ENCODE data around the gene OSCAR.
A peak's percentile ranks its signal among the peaks of the same experiment; 100 is the strongest.

The OSCAR gene, protein sequence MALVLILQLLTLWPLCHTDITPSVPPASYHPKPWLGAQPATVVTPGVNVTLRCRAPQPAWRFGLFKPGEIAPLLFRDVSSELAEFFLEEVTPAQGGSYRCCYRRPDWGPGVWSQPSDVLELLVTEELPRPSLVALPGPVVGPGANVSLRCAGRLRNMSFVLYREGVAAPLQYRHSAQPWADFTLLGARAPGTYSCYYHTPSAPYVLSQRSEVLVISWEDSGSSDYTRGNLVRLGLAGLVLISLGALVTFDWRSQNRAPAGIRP

DNA sequence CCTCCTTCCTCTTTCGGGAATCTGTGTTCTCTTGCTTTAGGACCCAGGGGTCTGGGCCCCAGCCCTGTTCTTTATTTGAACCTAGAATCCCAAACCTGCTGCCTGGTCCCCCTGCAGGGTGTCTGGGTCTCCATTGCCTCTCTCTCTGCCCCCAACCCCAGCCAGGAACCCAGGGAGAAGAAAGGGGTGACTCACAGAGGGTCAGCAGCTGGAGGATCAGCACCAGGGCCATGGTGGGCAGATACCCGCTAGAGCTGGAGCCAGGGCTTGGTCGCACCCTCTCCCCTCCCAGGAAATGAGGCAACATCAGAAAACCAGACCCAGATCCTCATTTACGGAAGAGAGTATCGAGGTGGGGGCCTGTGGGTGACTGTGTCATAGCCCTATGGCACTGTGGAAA is at the start of gene OSCAR:
TSS of gene OSCAR (minus strand) at position 243 of the 400 bp plus-strand sequence. CDS start at position 232, 11 bp downstream.
- Mint-ChIP-seq H3K27me3 (ENCODE audit: low read depth) (peaks cover 35% of the 10 kb centered on the region), H3K36me3 (ENCODE audit: low read depth) (peaks cover 3% of the 10 kb centered on the region), H3K9me3 (no peaks in the 10 kb centered on the region)

GRCh38 chr19:54149021-54149812 is 48.6 kb upstream of the OSCAR start:
- Mint-ChIP-seq H3K4me3 (no peak overlapping the region), H3K27ac (no peak overlapping the region), H3K27me3 (ENCODE audit: low read depth) (no peaks in the 10 kb centered on the region), H3K36me3 (ENCODE audit: low read depth) (peaks cover 64% of the 10 kb centered on the region), H3K4me1 (peaks cover 10% of the 10 kb centered on the region), H3K9me3 (no peaks in the 10 kb centered on the region)
- TF ChIP-seq, protein P1, sequence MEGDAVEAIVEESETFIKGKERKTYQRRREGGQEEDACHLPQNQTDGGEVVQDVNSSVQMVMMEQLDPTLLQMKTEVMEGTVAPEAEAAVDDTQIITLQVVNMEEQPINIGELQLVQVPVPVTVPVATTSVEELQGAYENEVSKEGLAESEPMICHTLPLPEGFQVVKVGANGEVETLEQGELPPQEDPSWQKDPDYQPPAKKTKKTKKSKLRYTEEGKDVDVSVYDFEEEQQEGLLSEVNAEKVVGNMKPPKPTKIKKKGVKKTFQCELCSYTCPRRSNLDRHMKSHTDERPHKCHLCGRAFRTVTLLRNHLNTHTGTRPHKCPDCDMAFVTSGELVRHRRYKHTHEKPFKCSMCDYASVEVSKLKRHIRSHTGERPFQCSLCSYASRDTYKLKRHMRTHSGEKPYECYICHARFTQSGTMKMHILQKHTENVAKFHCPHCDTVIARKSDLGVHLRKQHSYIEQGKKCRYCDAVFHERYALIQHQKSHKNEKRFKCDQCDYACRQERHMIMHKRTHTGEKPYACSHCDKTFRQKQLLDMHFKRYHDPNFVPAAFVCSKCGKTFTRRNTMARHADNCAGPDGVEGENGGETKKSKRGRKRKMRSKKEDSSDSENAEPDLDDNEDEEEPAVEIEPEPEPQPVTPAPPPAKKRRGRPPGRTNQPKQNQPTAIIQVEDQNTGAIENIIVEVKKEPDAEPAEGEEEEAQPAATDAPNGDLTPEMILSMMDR (IDR thresholded peaks at IDR 0.05; ENCODE audit: unreplicated experiment in 3 of 3), result no peak

More for the DNA sequence above, at the start of gene OSCAR:
- peak within 1 kb of the TSS; percentile 66 to 99 (median 98) for H3K4me3 Mint-ChIP-seq
- H3K27ac Mint-ChIP-seq, result peak within 1 kb of the TSS in 1 of 3 experiments; percentile 66
- TF ChIP-seq, protein P1 (IDR thresholded peaks at IDR 0.05; ENCODE audit: unreplicated experiment in 3 of 3), result no peak
- peaks cover 5% of the 10 kb centered on the region for H3K4me1 Mint-ChIP-seq

DNA sequence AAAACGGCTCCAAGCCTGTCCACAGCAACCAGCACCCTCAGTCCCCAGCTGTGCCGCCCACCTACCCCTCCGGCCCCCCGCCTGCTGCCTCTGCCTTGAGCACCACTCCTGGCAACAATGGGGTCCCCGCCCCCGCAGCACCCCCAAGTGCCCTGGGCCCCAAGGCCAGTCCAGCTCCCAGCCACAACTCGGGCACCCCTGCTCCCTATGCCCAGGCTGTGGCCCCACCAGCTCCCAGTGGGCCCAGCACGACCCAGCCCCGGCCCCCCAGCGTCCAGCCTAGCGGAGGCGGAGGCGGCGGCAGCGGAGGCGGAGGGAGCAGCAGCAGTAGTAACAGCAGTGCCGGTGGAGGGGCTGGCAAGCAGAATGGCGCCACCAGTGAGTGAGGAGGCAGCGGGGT is 47.6 kb upstream of the OSCAR start:
- Mint-ChIP-seq H3K4me3 (no peak overlapping the region), H3K9me3 (no peaks in the 10 kb centered on the region), H3K36me3 (ENCODE audit: low read depth) (peaks cover 66% of the 10 kb centered on the region), H3K4me1 (peaks cover 5% of the 10 kb centered on the region), H3K27me3 (ENCODE audit: low read depth) (no peaks in the 10 kb centered on the region), H3K27ac (peak overlapping the region in 1 of 3 experiments; percentile 87)
- TF ChIP-seq, protein P1 (IDR thresholded peaks at IDR 0.05; ENCODE audit: unreplicated experiment in 3 of 3), result no peak

GRCh38 chr19:54147676-54148075 is 47.1 kb upstream of the OSCAR start:
- H3K4me3 Mint-ChIP-seq, result peak overlapping the region in 2 of 3 experiments; percentile 40 to 51
- H3K36me3 Mint-ChIP-seq (ENCODE audit: low read depth), result peaks cover 69% of the 10 kb centered on the region
- no peaks in the 10 kb centered on the region for H3K27me3 Mint-ChIP-seq (ENCODE audit: low read depth)
- H3K4me1 Mint-ChIP-seq, result peaks cover 4% of the 10 kb centered on the region
- TF ChIP-seq, protein P1 (IDR thresholded peaks at IDR 0.05; ENCODE audit: unreplicated experiment in 3 of 3), result no peak
- H3K9me3 Mint-ChIP-seq, result no peaks in the 10 kb centered on the region
- peak overlapping the region; percentile 80 to 89 (median 87) for H3K27ac Mint-ChIP-seq

DNA sequence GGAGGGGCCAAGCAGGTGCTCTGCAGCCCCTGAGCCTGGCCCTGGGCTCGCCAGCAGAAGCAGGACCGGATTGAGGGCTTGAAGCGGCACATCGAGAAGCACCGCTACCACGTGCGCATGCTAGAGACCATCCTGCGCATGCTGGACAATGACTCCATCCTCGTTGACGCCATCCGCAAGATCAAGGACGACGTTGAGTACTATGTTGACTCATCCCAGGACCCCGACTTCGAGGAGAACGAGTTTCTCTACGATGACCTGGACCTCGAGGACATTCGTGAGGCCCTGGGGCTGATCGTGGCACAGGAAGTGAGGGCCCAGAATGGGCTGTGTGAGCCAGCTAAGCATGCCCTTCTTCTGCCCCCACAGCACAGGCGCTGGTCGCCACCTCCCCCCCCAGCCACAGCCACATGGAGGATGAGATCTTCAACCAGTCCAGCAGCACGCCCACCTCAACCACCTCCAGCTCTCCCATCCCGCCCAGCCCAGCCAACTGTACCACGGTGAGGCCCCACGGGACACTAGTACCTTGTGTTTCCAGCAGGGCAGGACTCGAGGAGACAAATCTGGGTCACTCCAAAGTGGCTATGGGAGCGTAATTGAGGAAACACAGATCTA is 45.0 kb upstream of the OSCAR start:
- H3K9me3 Mint-ChIP-seq, result no peaks in the 10 kb centered on the region
- peaks cover 70% of the 10 kb centered on the region for H3K36me3 Mint-ChIP-seq (ENCODE audit: low read depth)
- H3K27ac Mint-ChIP-seq, result no peak overlapping the region
- TF ChIP-seq, protein P1 (IDR thresholded peaks at IDR 0.05; ENCODE audit: unreplicated experiment in 3 of 3), result no peak
- no peak overlapping the region for H3K4me3 Mint-ChIP-seq
- no peaks in the 10 kb centered on the region for H3K27me3 Mint-ChIP-seq (ENCODE audit: low read depth)
- peaks cover 14% of the 10 kb centered on the region for H3K4me1 Mint-ChIP-seq

Measured in nephron (organoid).